ENCODE results near the gene CACNA1E. TPM values are rescaled to one million over a fixed set of nuclear protein-coding genes. Genes with fewer than 3 reads are reported as not detected.

CACNA1E gene
- total RNA-seq (2014; rRNA removed; shearing (Covaris generic)): 1.1 and 2.0 TPM in 2 replicates
- polyA plus RNA-seq (2016; fragmentation: Nextera tagmentation; extraction: Ambion mirVana): 0.12 and 0.32 TPM in 2 replicates
- long read RNA-seq: 0 reads

- no peak within 1 kb of the TSS for H3K27ac ChIP-seq (ENCODE audit: low read depth)
- peak within 1 kb of the TSS; percentile 91 for H3K4me2 ChIP-seq
- Mint-ChIP-seq H3K9me3 (no peaks in the 10 kb centered on the region; the same call in 2 of the 3 replicates), H3K27me3 (ENCODE audit: insufficient read depth, low read depth, poor library complexity) (peaks cover 60% of the 10 kb centered on the region), H3K4me1 (peaks cover 27% of the 10 kb centered on the region), H3K27ac (no peak within 1 kb of the TSS), H3K4me3 (peak within 1 kb of the TSS; percentile 79), H3K36me3 (ENCODE audit: low read depth) (no peaks in the 10 kb centered on the region; the same call in 2 of the 3 replicates)
- H3K36me3 ChIP-seq (ENCODE audit: insufficient read depth): no peaks in the 10 kb centered on the region
- TF ChIP-seq EZH2 (IDR thresholded peaks at IDR 0.05; ENCODE audit: low read depth, unreplicated experiment): peak; percentile 90
- no peak for TF ChIP-seq JUNB (IDR thresholded peaks at IDR 0.05; ENCODE audit: unreplicated experiment)
- H3K4me3 ChIP-seq: peak within 1 kb of the TSS; percentile 73
- ATAC-seq: peak; percentile 8
- H4K20me1 ChIP-seq (replicated peaks; ENCODE audit: insufficient read depth): no peaks in the 10 kb centered on the region
- H3K27me3 ChIP-seq (ENCODE audit: insufficient read depth): peaks cover 81% of the 10 kb centered on the region
- peak; percentile 38 for DNase-seq (ENCODE audit: low spot score)
- H3F3A ChIP-seq (replicated peaks; ENCODE audit: low read depth): 0 out of 2 replicates have a peak, but pooled peaks cover 8% of the 10 kb centered on the region
- no peaks in the 10 kb centered on the region for H3K79me2 ChIP-seq (replicated peaks; ENCODE audit: insufficient read depth)
- H2AFZ ChIP-seq: peak within 1 kb of the TSS; percentile 100
- no peaks in the 10 kb centered on the region for H3K9me2 ChIP-seq (ENCODE audit: insufficient read depth)
- peaks cover 21% of the 10 kb centered on the region for H3K4me1 ChIP-seq (ENCODE audit: insufficient read depth)
Observed at GRCh38 chr1:181483285-181484195, at the start of gene CACNA1E. Gene CACNA1E (plus strand): TSS chr1:181483517. CDS start chr1:181483745, 228 bp downstream.

GRCh38 chr1:181433931-181434330, 49.4 kb upstream of the CACNA1E start:
- no peaks in the 10 kb centered on the region for H3K27me3 Mint-ChIP-seq (ENCODE audit: insufficient read depth, low read depth, poor library complexity)
- no peaks in the 10 kb centered on the region for H3K4me1 ChIP-seq (ENCODE audit: insufficient read depth)
- DNase-seq (ENCODE audit: low spot score) (no peak), ATAC-seq (no peak)
- peaks cover 3% of the 10 kb centered on the region for H3K4me1 Mint-ChIP-seq
- no peaks in the 10 kb centered on the region for H4K20me1 ChIP-seq (replicated peaks; ENCODE audit: insufficient read depth)
- H3K9me2 ChIP-seq (ENCODE audit: insufficient read depth): no peaks in the 10 kb centered on the region
- no peaks in the 10 kb centered on the region for H3K27me3 ChIP-seq (ENCODE audit: insufficient read depth)
- H3K36me3 ChIP-seq (ENCODE audit: insufficient read depth): no peaks in the 10 kb centered on the region
- no peak overlapping the region for H3K4me3 ChIP-seq
- no peaks in the 10 kb centered on the region for H3K9me3 Mint-ChIP-seq
- no peaks in the 10 kb centered on the region for H3F3A ChIP-seq (replicated peaks; ENCODE audit: low read depth)
- no peak overlapping the region for H3K27ac Mint-ChIP-seq
- no peaks in the 10 kb centered on the region for H3K36me3 Mint-ChIP-seq (ENCODE audit: low read depth)
- H3K4me2 ChIP-seq: no peak overlapping the region
- H3K79me2 ChIP-seq (replicated peaks; ENCODE audit: insufficient read depth): no peaks in the 10 kb centered on the region
- H3K27ac ChIP-seq (ENCODE audit: low read depth): no peak overlapping the region
- H2AFZ ChIP-seq: no peak overlapping the region
- H3K4me3 Mint-ChIP-seq: no peak overlapping the region
- TF ChIP-seq ETS1 (IDR thresholded peaks at IDR 0.05) (no peak), STAT1 (IDR thresholded peaks at IDR 0.05; ENCODE audit: unreplicated experiment) (no peak), EZH2 (IDR thresholded peaks at IDR 0.05; ENCODE audit: low read depth, unreplicated experiment) (no peak), ZNF331 (CRISPR knock-in tag; IDR thresholded peaks at IDR 0.05; ENCODE audit: low read depth) (no peak), NANOG (IDR thresholded peaks at IDR 0.05; ENCODE audit: borderline replicate concordance) (no peak), ZNF462 (CRISPR knock-in tag; IDR thresholded peaks at IDR 0.05) (no peak), REST (IDR thresholded peaks at IDR 0.05; ENCODE audit: unreplicated experiment) (no peak), CREB1 (CRISPR knock-in tag; IDR thresholded peaks at IDR 0.05; ENCODE audit: low read depth) (no peak)
